AG04450 (cell line): ENCODE results near the gene CLTCL1. TPM values are rescaled to one million over a fixed set of nuclear protein-coding genes. Genes with fewer than 3 reads are reported as not detected.
A peak's percentile ranks its signal among the peaks of the same experiment; 100 is the strongest.
"Not testable (repeated sequence)": the region's sequence is repeated elsewhere in the genome, so short reads cannot be mapped to it uniquely, and the experiment has no call there.

ENCODE experiments used
- CTCF ChIA-PET: fragments of 300-600, 350-600 bp; formaldehyde crosslinking; extraction: SDS; loops from one replicate; lab custom pipeline; 2022; ENCODE audit warnings: antibody characterized with exemption, inconsistent platforms; lab: Charles Lee
- POLR2A ChIA-PET: fragments of 350-600 bp; formaldehyde crosslinking; extraction: SDS; loops from one replicate; lab custom pipeline; 2021; ENCODE audit warnings: antibody characterized with exemption, inconsistent platforms; lab: Yijun Ruan, JAX
- DNase-seq: peaks from one replicate; pipeline ENCODE4 v3.0.0-alpha.2; 2011; ENCODE audit warnings: low read depth, low spot score
- H3K27ac ChIP-seq: one replicate; pipeline ENCODE4 v1.5.1; 2012; ENCODE audit warnings: low read depth, low read length, control low read depth
- H3K27me3 ChIP-seq: one replicate; pipeline ENCODE4 v1.6.0; 2012; ENCODE audit warnings: low read length; ENCODE audit not compliant: control insufficient read depth, insufficient read depth
- H3K4me3 ChIP-seq: 2 replicates; pipeline ENCODE4 v1.5.1; 2011; ENCODE audit warnings: mild to moderate bottlenecking, low read depth, low read length, control low read depth
- H3K9me3 ChIP-seq: 2 replicates; pipeline ENCODE4 v1.5.1; 2012; ENCODE audit warnings: low read length; ENCODE audit not compliant: control insufficient read depth, insufficient read depth
- CTCF ChIP-seq: IDR thresholded peaks from 2 replicates; pipeline ENCODE4 v1.5.1; 2011; ENCODE audit warnings: low read depth, low read length, control low read depth, inconsistent platforms
- polyA plus RNA-seq: library from polyadenylated mRNA; depleted of rRNA; stranded (reverse); fragments of >200 nt; gene quantifications from 2 replicates; pipeline ENCODE4 v1.2.3, GENCODE V29; 2011

Gene CLTCL1
- polyA plus RNA-seq, 1 experiment: 6.6 TPM

- H3K9me3 ChIP-seq: no peaks in the 10 kb centered on the region
- CTCF ChIA-PET: interaction anchor here (0.6 to 3.6 kb wide), 4 partner anchors 10 to 344 kb away, joined by 3 to 12 read pairs (median 4); no protein-coding TSS in a partner anchor
- peak overlapping the region; percentile 43 for H3K27ac ChIP-seq
- no peak for TF ChIP-seq CTCF
- DNase-seq: no peak
- POLR2A ChIA-PET: interaction anchor here (0.6 to 1.3 kb wide), 2 partner anchors 94 to 107 kb away, joined by 4 to 6 read pairs; partner anchors contain the start of gene SLC25A1
- H3K4me3 ChIP-seq: no peak overlapping the region
- H3K27me3 ChIP-seq: no peaks in the 10 kb centered on the region
These were observed 5.7 kb downstream of the CLTCL1 start for GRCh38 chr22:19285831-19286230.

- H3K27ac ChIP-seq, CTCF ChIA-PET, POLR2A ChIA-PET, H3K9me3 ChIP-seq, H3K27me3 ChIP-seq, H3K4me3 ChIP-seq, DNase-seq: not testable (repeated sequence)
These were observed 12.4 kb downstream of the CLTCL1 start for GRCh38 chr22:19279143-19279542.

- Histone ChIP-seq H3K4me3 (no peak overlapping the region), H3K9me3 (no peaks in the 10 kb centered on the region), H3K27me3 (no peaks in the 10 kb centered on the region), H3K27ac (no peak overlapping the region)
- ChIA-PET CTCF (no interaction called here), POLR2A (interaction anchor here (0.6 kb wide), 1 partner anchor 26 kb away, joined by 3 read pairs; no protein-coding TSS in a partner anchor)
- DNase-seq: no peak
- TF ChIP-seq CTCF: no peak
These were observed 13.7 kb downstream of the CLTCL1 start for GRCh38 chr22:19277785-19278184.

GRCh38 chr22:19275919-19276600, 15.5 kb downstream of the CLTCL1 start:
- POLR2A ChIA-PET: no interaction called here
- no peak for DNase-seq
- Histone ChIP-seq H3K27me3 (no peaks in the 10 kb centered on the region), H3K27ac (no peak overlapping the region), H3K4me3 (no peak overlapping the region), H3K9me3 (no peaks in the 10 kb centered on the region)
- CTCF ChIA-PET: interaction anchor here (0.5 to 1.1 kb wide), 2 partner anchors 9 kb away, joined by 4 read pairs; no protein-coding TSS in a partner anchor
- no peak for TF ChIP-seq CTCF

- no peak overlapping the region for H3K4me3 ChIP-seq
- CTCF ChIA-PET: interaction anchor here (1.1 kb wide), 1 partner anchor 10 kb away, joined by 4 read pairs; no protein-coding TSS in a partner anchor
- H3K27ac ChIP-seq: no peak overlapping the region
- POLR2A ChIA-PET: no interaction called here
- TF ChIP-seq CTCF: no peak
- H3K9me3 ChIP-seq: no peaks in the 10 kb centered on the region
- no peaks in the 10 kb centered on the region for H3K27me3 ChIP-seq
- DNase-seq: no peak
These were observed 16.0 kb downstream of the CLTCL1 start for GRCh38 chr22:19275513-19275912.
